Cardiac fibroblast (primary cell): Measurements from ENCODE around the gene ANKRD44.

Experiments used
- DNase-seq, 2 donors: peaks; one replicate each; pipeline versions ENCODE4 v3.0.0 to v3.0.0-alpha.2; 2010; ENCODE audit warnings: low read depth in 2 of 2
- H3K4me3 ChIP-seq, 2 donors: replicated peaks in 1 of 2; 1 replicate in 1 of 2; 2 replicates in 1 of 2; pipeline ENCODE4 v1.5.1; 2011; ENCODE audit warnings: low read depth in 2 of 2, low read length in 2 of 2, mild to moderate bottlenecking in 2 of 2, moderate library complexity in 1 of 2
- CTCF ChIP-seq: IDR thresholded peaks from one replicate; pipeline ENCODE4 v1.5.1; 2011; ENCODE audit warnings: low read depth, mild to moderate bottlenecking, low read length, inconsistent platforms

ANKRD44 gene

GRCh38 chr2:196995757-196996314 lies 314.7 kb downstream of the ANKRD44 start:
- TF ChIP-seq CTCF, result no peak
- no peak overlapping the region for H3K4me3 ChIP-seq
- no peak for DNase-seq

GRCh38 chr2:196994764-196995163 lies 315.8 kb downstream of the ANKRD44 start:
- H3K4me3 ChIP-seq, result no peak overlapping the region
- TF ChIP-seq CTCF, result no peak
- no peak for DNase-seq

GRCh38 chr2:196993617-196994016 lies 317.0 kb downstream of the ANKRD44 start:
- DNase-seq, result no peak
- no peak overlapping the region for H3K4me3 ChIP-seq
- TF ChIP-seq CTCF, result no peak

- TF ChIP-seq CTCF, result no peak
- DNase-seq, result no peak
- H3K4me3 ChIP-seq, result no peak overlapping the region
These were observed 318.1 kb downstream of the ANKRD44 start for GRCh38 chr2:196992466-196992865.

- no peak overlapping the region for H3K4me3 ChIP-seq
- TF ChIP-seq CTCF, result no peak
- DNase-seq, result no peak
These were observed 319.7 kb downstream of the ANKRD44 start for GRCh38 chr2:196990788-196991461.

- H3K4me3 ChIP-seq, result no peak overlapping the region
- TF ChIP-seq CTCF, result no peak
- no peak for DNase-seq
These were observed 320.5 kb downstream of the ANKRD44 start for GRCh38 chr2:196990092-196990491.

GRCh38 chr2:196989496-196989895 lies 321.1 kb downstream of the ANKRD44 start:
- H3K4me3 ChIP-seq, result no peak overlapping the region
- no peak for TF ChIP-seq CTCF
- DNase-seq, result no peak
